GM03348 (cell line): ENCODE results near the gene SH3RF3.

Experiments
- DNase-seq: peaks from one replicate; pipeline ENCODE4 v3.0.0; 2012; ENCODE audit warnings: low spot score

SH3RF3 gene

DNA sequence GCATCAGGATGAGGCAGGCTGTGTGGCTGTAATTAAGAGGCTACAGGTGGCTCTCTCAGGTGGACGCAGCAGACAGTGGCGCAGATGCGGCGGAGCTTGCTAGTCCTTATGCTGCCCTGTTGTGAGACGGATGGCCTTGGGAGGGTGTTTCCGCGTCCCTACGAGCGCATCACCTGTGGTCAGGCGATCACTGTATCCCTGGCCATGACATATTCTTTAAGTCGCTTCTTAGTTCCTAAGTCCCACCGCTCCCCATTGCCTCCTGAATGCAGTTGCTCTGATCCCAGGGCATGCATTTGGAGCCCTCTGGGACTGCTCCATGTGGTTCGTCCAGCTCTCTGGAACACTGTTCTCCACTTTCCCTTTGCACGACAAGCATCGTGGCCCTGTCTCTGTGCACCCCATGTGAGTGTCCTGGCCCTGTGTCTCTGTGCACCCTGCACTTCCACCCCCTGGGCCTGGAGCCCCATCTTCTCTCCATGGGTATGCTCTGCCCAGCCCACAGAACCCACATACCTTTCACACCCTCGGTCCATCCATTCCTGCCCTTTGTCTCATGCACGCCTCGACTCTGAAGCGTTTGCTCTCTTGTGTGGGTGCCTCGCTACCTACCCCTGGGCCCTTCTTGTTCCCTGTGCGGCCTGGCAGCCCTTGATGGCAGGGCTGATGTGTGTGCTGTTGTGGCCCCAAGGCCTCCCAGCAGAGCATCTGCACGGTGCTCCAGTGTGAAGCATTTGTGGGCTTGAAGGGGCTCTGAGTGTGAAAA, 74.4 kb downstream of the SH3RF3 start:
- no peak for DNase-seq

GRCh38 chr2:109204412-109204811, 75.4 kb downstream of the SH3RF3 start:
- no peak for DNase-seq

GRCh38 chr2:109205447-109205846, 76.4 kb downstream of the SH3RF3 start:
- no peak for DNase-seq

DNA sequence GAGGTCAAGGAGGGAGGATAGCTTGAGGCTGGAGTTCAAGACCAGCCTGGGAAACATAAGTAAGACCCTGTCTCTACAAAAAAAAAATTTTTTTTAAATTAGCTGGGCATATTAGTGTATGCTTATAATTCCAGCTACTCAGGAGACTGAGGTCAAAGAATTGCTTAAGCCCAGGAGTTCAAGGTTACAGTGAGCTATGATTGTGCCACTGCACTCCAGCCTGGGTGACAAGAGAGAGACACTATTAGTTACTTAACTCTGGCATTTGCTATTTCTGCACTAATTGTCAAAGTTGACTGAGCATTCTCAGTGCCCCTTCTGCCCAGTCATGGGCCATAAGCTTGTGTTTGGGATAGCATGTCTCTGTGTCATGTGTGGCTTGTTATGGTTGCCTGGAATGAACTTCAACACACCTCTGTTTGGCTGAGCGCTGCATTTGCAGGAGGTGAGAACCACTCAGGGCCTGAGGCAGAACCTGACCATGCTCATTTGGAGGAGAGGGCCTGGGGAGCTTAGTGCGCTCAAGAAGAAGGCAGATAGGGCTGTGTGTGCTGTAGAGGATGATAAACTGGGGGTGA, 77.7 kb downstream of the SH3RF3 start:
- no peak for DNase-seq

DNA sequence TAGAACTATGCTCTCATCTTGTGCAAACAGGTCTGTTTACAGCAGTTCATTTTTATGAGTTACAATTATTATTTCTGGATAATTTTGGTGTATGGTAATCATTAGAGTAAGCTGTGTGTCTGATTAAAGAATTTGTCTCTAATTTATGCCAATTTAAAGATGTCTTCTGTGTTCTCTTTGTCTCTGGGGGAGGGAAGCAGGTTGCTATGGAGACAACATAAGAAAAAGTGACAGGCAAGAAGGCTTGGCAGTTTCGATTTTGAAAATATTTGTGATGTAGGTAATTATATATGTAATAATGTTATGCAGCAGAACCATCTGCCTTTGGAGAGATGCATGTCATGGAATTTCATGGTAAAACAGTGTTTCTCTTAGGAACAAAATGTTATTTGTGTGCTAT, 78.2 kb downstream of the SH3RF3 start:
- no peak for DNase-seq

DNA sequence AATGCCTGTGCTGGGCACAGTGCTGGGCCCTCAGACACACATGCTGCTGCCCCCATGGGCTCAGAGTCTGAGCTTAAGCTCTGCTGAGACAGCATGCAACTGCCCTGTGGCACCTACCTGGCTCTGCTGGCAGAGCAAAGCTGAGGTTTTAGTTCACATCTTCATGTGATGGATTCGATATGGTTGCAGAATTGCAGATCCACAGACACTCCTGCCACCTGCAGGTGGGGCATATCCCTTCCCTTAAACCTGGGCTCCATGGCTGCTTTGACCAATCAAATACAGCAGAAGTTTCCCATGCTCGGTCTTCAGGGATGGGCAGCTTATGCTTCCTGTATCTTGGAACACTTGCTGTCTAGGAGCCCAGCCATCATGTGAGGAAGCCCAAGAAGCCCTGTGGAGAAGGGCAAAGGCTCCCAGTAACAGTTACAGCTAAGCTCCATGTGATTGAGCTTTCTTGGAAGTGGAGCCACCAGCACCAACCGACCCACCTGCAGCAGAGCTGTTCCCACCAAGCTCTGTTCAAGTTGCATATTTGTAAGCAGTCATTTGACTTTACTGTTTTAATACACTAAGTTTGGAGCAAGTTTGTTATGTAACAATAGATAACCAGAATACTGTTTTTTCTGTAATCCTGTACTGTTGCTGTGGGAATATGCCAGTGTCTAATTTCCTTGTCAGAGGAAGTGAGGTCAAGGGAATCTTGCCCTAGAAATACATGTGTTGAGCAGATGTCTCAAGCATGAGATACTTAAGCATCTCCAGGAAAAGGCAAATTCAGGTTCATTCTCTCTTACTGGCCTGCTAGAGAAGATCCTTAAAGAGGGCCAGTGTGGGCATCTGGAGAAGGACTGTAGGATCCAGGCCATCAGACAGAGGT, 79.3 kb downstream of the SH3RF3 start:
- DNase-seq = peak; percentile 62

DNA sequence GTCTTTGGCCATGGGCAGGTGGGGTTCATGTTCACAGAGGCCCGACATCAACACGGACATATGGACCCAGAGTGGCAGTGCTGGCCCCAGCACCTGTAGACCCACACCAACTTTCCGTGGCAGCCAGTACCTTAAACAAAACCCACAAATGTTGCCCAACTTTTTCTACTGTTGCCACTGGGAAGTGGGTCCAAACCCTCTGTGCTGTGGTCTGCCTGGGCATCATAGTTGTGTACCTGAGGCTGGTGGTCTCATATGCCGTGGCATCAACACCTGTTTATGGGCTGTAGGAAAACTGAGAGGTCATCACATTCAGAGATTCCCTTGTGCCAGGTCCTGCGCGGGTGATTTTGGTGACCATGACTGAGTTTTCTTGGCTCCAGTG, 79.9 kb downstream of the SH3RF3 start:
- DNase-seq = no peak

GRCh38 chr2:109209412-109209811, 80.4 kb downstream of the SH3RF3 start:
- DNase-seq = peak; percentile 88

DNA sequence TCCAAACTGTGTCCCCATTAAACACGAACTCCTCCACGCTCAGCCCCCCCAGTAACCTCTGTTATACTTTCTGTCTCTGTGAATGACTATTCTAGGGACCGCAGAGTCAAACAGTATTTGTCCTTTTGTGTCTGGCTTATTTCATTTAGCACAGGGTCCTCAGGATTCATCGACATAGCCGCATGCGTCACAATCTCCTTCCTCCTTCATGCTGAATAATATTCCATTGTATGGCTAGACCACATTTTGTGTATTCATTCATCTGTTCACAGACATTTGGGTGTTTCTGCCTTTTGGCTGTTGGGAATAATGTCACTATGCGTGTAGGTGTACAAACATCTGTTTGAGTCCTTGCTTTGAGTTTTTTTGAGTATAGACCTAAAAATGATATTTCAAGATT, 80.9 kb downstream of the SH3RF3 start:
- no peak for DNase-seq

DNA sequence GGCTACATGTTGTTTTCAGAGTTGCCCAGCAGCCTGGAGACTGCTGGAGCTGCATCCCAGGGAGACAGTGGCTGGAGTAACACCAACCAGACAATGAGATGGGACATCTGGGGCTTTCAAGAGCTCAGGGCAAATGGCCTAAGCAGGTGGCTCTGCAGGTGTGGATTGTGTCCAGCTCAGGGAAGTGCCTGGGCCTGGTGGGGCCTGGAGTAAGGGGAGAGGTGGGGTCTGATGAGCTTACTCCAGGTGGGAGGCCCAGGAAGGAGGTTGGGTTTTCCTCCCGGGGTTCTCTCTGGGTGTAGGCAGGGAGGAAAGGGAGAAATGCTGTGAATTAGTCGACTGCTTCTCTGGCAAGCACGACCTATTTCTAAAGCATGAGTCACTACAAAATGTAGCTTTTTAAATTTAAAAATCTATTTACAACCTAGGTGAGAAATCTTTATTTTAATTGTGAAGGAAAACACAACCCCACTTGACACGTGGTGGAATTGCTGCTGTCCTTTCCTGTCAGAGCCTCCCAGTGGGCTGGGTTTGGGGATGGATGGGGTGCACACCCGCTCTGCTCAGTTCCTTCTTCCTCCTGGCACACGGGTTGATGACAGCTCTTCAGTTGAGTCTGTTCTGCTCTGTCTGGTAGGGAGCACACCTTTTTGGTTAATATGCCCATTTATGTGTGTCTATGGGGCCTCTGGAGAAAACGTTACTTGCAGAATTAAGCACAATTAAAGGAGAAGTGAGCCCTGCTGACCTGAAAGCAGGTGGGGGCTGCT, 81.6 kb downstream of the SH3RF3 start:
- peak; percentile 75 for DNase-seq

GRCh38 chr2:109211315-109211714, 82.3 kb downstream of the SH3RF3 start:
- no peak for DNase-seq

DNA sequence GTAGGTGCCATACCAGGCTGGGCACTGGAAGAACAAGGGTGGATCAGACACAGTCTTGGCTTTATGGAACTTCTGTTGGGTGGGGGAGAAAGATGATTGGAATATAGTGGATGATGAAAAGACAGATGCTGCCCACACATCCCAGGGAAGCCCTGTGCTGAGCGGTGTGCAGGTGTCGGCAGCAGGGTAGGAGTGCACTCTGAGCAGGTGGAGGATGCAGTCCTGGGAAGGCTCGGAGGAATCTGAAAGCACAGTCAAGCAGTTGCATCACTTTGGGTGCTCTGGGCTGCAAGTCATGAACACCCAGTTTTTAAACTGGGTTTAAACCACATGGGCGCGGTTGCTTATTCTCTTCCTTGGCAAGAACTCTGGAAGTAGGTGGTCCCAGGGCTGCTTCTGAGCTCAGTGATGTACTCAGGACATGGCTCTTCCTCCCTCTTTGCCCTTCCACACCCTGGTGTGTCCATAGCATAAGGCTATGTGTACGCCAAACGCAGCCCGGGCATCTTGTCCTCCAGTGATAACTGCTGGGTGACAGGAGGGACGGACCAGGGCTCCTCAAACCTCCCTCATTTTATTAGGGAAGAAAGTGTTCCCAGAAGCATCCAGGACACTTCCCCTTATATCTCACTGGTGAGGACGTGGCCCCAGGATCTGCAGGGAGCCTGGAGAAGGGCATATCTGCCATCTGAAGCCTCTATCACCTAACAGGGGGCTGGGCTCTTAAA, 84.0 kb downstream of the SH3RF3 start:
- no peak for DNase-seq

DNA sequence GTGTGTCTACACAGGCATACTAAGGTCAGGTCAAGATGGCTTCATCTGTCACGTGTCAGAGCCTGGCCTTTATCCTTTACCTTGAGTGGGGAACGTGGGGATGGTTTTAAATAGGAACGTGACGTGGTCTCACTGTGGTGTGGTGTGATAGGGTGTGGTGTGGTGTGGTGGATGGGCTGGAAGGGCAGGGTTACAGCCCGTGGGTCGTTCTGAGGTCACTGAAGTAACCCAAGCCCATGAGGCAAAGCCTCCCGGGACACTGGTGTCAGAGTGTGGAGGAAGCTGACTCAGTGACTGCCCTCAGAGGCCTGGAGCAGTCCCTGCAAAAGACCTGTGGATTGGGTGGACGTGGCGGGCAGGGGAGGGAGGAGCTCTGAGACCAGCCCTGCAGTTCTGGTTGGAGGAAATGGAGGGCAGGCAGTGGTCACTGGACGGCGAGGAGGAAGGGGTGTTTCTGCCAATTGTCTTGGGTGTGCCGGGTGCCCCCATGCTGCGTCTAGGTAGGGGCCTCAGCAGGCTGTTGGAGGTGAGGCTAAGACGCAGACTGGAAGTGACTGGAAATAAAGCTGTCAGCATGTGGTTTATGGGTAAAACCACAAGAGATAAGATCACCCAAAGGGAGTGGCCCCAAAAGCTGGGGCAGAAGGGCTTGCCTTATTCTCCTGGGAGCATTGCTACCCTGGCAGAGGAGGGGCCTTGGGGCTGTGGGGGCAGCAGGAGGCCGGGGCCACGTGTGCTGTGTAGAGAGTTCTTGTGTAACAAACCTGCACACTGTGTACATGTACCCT, 84.8 kb downstream of the SH3RF3 start:
- peak; percentile 81 for DNase-seq

DNA sequence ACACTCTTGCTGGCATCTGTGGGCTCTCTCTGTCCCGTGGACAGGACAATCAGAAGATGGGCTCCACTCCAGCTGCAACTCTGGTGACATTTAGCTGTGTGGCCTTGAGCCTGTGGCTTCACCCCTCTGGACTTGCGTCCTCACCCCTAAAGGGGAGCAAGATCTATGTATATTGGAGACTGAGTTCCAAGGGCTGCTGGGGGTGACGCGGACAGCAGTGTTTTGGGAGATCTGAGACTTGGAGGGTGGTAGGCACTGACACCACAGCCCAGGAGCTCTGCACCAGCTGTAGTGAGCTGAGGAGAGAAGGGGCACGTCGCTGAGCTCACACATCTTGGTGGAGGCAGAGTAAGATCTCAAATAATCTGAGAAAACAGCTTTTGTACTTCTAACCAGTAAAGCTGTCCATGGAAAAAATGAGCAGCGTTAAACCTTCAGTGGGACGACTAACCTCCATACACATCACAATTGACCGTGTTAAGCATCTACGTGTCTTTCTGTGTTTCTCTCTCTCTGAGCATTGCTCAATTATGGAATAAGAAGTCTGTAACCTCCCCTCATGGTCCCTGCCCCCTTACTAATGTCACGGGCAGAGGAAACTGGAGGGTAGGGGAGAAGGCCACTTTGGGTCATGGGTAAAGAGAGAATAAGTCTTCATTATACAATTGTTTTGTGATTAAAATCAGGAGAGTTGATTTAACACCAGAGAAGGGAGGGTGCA, 85.8 kb downstream of the SH3RF3 start:
- DNase-seq = no peak

GRCh38 chr2:109215866-109216265, 86.9 kb downstream of the SH3RF3 start:
- DNase-seq = no peak

DNA sequence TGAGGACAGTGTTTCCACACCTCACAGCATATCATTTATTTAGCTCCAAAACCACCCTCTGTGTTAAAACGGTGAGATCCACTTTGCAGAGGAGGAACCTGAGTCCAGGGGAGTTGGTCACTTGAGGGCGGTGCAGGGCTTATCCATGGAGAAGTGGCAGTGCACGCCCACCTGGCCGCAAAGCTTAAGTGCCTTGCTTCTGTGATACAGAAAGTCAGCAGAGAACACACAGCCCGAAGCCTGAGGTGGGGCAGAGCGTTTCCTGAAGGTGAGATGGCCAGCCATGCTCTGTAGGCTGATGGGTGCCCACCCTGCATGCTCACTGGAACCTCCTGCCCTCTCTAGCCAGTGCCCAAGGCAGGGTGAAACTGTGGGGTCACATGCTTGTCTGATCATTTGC, 87.3 kb downstream of the SH3RF3 start:
- DNase-seq = no peak

GRCh38 chr2:109217362-109218086, 88.5 kb downstream of the SH3RF3 start:
- DNase-seq = peak; percentile 62

GRCh38 chr2:109218087-109218791, 89.2 kb downstream of the SH3RF3 start:
- DNase-seq = no peak

GRCh38 chr2:109218792-109219126, 89.8 kb downstream of the SH3RF3 start:
- no peak for DNase-seq
